Measurements from ENCODE around the gene ESR2.

The ESR2 gene

GRCh38 chr14:64198486-64198885 is 95.7 kb downstream of the ESR2 start:
- no peak for DNase-seq
- no peaks in the 10 kb centered on the region for H3K36me3 ChIP-seq
- no peaks in the 10 kb centered on the region for H3K9me3 ChIP-seq
- no peaks in the 10 kb centered on the region for H3K4me1 ChIP-seq
- no peaks in the 10 kb centered on the region for H3K27me3 ChIP-seq
- TF ChIP-seq CTCF (IDR thresholded peaks at IDR 0.05; ENCODE audit: low read depth, low read length) = no peak
- no peak overlapping the region for H3K4me3 ChIP-seq (ENCODE audit: low read depth, low read length)

GRCh38 chr14:64197996-64198395 is 96.2 kb downstream of the ESR2 start:
- DNase-seq = no peak
- H3K4me1 ChIP-seq = no peaks in the 10 kb centered on the region
- H3K27me3 ChIP-seq = no peaks in the 10 kb centered on the region
- H3K36me3 ChIP-seq = no peaks in the 10 kb centered on the region
- no peak overlapping the region for H3K4me3 ChIP-seq (ENCODE audit: low read depth, low read length)
- TF ChIP-seq CTCF (IDR thresholded peaks at IDR 0.05; ENCODE audit: low read depth, low read length) = no peak
- no peaks in the 10 kb centered on the region for H3K9me3 ChIP-seq

- Histone ChIP-seq H3K9me3 (no peaks in the 10 kb centered on the region), H3K36me3 (no peaks in the 10 kb centered on the region; the same call in 1 of the 2 replicates), H3K27me3 (no peaks in the 10 kb centered on the region), H3K4me1 (no peaks in the 10 kb centered on the region), H3K4me3 (ENCODE audit: low read depth, low read length) (peak overlapping the region; percentile 68)
- TF ChIP-seq CTCF (IDR thresholded peaks at IDR 0.05; ENCODE audit: low read depth, low read length) = no peak
- peak; percentile 71 for DNase-seq
Measured at GRCh38 chr14:64196814-64197411, 97.3 kb downstream of the ESR2 start.

GRCh38 chr14:64196056-64196455 is 98.1 kb downstream of the ESR2 start:
- no peak for TF ChIP-seq CTCF (IDR thresholded peaks at IDR 0.05; ENCODE audit: low read depth, low read length)
- Histone ChIP-seq H3K36me3 (no peaks in the 10 kb centered on the region; the same call in 1 of the 2 replicates), H3K4me3 (ENCODE audit: low read depth, low read length) (no peak overlapping the region), H3K9me3 (no peaks in the 10 kb centered on the region; the same call in 1 of the 2 replicates), H3K27me3 (no peaks in the 10 kb centered on the region), H3K4me1 (no peaks in the 10 kb centered on the region)
- no peak for DNase-seq

- TF ChIP-seq CTCF (IDR thresholded peaks at IDR 0.05; ENCODE audit: low read depth, low read length) = no peak
- H3K4me3 ChIP-seq (ENCODE audit: low read depth, low read length) = no peak overlapping the region
- no peaks in the 10 kb centered on the region for H3K27me3 ChIP-seq
- H3K4me1 ChIP-seq = no peaks in the 10 kb centered on the region
- H3K9me3 ChIP-seq = no peaks in the 10 kb centered on the region; the same call in 1 of the 2 replicates
- no peaks in the 10 kb centered on the region; the same call in 1 of the 2 replicates for H3K36me3 ChIP-seq
- DNase-seq = no peak
Measured at GRCh38 chr14:64195199-64195598, 99.0 kb downstream of the ESR2 start.

GRCh38 chr14:64194404-64194803 is 99.8 kb downstream of the ESR2 start:
- no peak overlapping the region for H3K4me3 ChIP-seq (ENCODE audit: low read depth, low read length)
- no peaks in the 10 kb centered on the region for H3K4me1 ChIP-seq
- H3K27me3 ChIP-seq = no peaks in the 10 kb centered on the region
- no peaks in the 10 kb centered on the region; the same call in 1 of the 2 replicates for H3K36me3 ChIP-seq
- no peak for DNase-seq
- H3K9me3 ChIP-seq = no peaks in the 10 kb centered on the region; the same call in 1 of the 2 replicates
- no peak for TF ChIP-seq CTCF (IDR thresholded peaks at IDR 0.05; ENCODE audit: low read depth, low read length)

Measured in BE2C (cell line).